ENCODE data around the gene IL31.

Gene IL31

GRCh38 chr12:122201381-122201780 is 27.4 kb upstream of the IL31 start:
- TF ChIP-seq, protein P1, sequence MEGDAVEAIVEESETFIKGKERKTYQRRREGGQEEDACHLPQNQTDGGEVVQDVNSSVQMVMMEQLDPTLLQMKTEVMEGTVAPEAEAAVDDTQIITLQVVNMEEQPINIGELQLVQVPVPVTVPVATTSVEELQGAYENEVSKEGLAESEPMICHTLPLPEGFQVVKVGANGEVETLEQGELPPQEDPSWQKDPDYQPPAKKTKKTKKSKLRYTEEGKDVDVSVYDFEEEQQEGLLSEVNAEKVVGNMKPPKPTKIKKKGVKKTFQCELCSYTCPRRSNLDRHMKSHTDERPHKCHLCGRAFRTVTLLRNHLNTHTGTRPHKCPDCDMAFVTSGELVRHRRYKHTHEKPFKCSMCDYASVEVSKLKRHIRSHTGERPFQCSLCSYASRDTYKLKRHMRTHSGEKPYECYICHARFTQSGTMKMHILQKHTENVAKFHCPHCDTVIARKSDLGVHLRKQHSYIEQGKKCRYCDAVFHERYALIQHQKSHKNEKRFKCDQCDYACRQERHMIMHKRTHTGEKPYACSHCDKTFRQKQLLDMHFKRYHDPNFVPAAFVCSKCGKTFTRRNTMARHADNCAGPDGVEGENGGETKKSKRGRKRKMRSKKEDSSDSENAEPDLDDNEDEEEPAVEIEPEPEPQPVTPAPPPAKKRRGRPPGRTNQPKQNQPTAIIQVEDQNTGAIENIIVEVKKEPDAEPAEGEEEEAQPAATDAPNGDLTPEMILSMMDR (conservative IDR thresholded peaks at IDR 0.05) = no peak
- no peak for TF ChIP-seq ZFX (IDR thresholded peaks at IDR 0.05)
- no peak overlapping the region for H3K27ac ChIP-seq

DNA sequence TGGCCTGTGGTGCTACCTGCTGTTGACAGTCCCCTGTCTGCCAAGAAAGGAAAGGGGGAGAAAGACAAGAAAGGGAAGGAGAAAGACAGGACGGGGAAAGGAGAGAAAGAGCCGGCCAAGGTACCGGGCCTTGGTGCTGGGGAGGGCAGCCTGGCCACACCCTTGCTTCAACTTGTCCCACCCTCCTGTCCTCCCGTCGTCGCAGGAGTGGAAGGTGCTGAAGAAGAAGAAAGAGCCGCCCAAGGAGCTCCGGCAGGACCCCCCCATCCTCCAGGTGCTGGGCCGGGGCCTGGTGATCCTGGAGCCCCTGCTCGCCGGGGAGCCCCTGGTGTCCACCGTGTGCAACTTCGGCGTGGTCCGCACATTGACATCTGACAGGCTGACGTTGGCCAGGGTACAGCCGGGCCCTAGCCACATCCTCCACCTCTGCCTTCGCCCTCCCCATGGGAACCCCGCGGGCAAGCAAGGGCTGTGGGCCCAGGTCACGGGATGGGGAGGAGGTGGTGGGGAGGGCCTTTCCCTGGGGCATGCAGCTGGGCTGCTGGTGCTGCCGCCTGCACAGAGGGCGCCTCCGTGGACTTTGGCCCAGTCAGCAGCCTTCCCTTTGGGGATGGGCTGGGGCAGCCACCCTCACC is 26.6 kb upstream of the IL31 start:
- TF ChIP-seq, protein P1 (conservative IDR thresholded peaks at IDR 0.05) = no peak
- TF ChIP-seq ZFX (IDR thresholded peaks at IDR 0.05) = no peak
- H3K27ac ChIP-seq = no peak overlapping the region

GRCh38 chr12:122199484-122200355 is 25.7 kb upstream of the IL31 start:
- no peak for TF ChIP-seq ZFX (IDR thresholded peaks at IDR 0.05)
- TF ChIP-seq, protein P1 (conservative IDR thresholded peaks at IDR 0.05) = no peak
- H3K27ac ChIP-seq = no peak overlapping the region

DNA sequence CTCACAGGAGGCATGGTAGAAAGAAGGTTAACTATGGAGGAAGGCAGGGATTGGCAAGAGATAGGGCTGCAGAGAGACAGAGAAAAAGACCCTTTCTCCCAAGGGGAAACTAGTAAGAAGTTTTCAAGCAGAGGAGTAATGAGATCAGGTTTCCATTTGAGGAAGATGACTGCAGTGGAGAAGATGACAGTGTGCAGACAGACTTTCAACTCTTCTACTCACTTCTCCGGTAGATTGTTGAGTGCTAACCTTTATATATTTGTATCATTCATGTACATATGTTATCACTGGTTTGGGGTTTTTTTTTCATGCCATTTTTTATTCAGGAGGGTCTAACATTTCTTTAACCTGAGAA is 23.6 kb upstream of the IL31 start:
- TF ChIP-seq, protein P1 (conservative IDR thresholded peaks at IDR 0.05) = no peak
- TF ChIP-seq ZFX (IDR thresholded peaks at IDR 0.05) = no peak
- H3K27ac ChIP-seq = no peak overlapping the region

GRCh38 chr12:122195405-122195804 is 21.4 kb upstream of the IL31 start:
- TF ChIP-seq, protein P1 (conservative IDR thresholded peaks at IDR 0.05) = no peak
- no peak for TF ChIP-seq ZFX (IDR thresholded peaks at IDR 0.05)

DNA sequence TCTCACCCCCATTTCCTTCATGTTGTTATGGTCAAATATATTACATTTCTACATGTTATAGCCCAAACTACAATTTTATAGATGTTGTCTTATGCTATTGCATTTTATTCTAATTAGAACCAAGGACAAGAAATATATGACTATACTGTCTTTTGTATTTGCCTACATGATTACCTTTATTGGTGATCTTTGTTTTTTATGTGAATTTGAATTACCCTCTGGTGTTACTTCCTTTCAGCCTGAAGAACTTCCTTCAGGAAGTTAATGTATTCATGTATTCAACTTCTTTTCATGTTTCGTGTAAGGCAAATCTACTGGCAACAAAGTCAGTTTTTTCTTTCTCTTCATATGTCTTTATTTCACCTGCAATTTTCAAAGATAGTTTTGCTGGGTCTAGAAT is 20.8 kb upstream of the IL31 start:
- no peak overlapping the region for H3K27ac ChIP-seq
- TF ChIP-seq ZFX (IDR thresholded peaks at IDR 0.05) = no peak
- TF ChIP-seq, protein P1 (conservative IDR thresholded peaks at IDR 0.05) = no peak

More at GRCh38 chr12:122195405-122195804, 21.4 kb upstream of the IL31 start:
- H3K27ac ChIP-seq = no peak overlapping the region

DNA sequence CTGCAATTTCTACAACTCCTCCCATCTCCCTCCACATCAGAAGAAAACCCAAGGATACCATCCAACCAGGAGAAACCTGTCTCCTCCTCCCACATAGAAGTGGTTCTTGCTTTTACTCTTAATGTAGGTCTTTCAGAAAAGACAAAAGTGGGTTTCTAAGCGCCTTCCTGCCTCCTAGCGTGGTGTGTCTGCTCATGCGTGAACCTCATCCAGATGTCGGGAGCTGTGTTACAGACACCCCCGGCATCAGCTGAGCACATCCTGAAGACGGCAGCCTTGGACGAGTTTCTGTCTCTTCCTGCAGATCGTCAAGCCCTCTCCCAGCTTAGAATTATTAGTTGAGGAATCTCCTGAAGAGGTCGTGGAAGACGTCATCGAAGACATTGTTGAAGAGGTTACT is 18.4 kb upstream of the IL31 start:
- no peak overlapping the region for H3K27ac ChIP-seq
- TF ChIP-seq, protein P1 (conservative IDR thresholded peaks at IDR 0.05) = no peak
- TF ChIP-seq ZFX (IDR thresholded peaks at IDR 0.05) = no peak

Measured in C4-2B (cell line).